ACC112 (cell line): ENCODE measurements around the gene ADIPOR1.
"Not testable (repeated sequence)": the region's sequence is repeated elsewhere in the genome, so short reads cannot be mapped to it uniquely, and the experiment has no call there.

Source experiments
- H2AFZ ChIP-seq: fragments of 200-600 bp; sonication (generic); one replicate; pipeline ENCODE4 v1.6.0; 2017; ENCODE audit warnings: antibody characterized with exemption, low read length; ENCODE audit not compliant: unreplicated experiment
- H3K27ac ChIP-seq: fragments of 200-600 bp; sonication (generic); 2 replicates; pipeline ENCODE4 v1.5.1; 2014; ENCODE audit warnings: low read depth, mild to moderate bottlenecking, antibody characterized with exemption, low read length, moderate library complexity
- H3K27me3 ChIP-seq: fragments of 200-600 bp; sonication (generic); 2 replicates; pipeline ENCODE4 v1.6.1; 2014; ENCODE audit warnings: mild to moderate bottlenecking, antibody characterized with exemption, low read length, moderate library complexity, mixed read lengths; ENCODE audit not compliant: insufficient read depth
- H3K36me3 ChIP-seq: fragments of 200-600 bp; sonication (generic); 2 replicates; pipeline ENCODE4 v1.6.1; 2016; ENCODE audit warnings: mild to moderate bottlenecking, antibody characterized with exemption, low read length, moderate library complexity, mixed read lengths; ENCODE audit not compliant: insufficient read depth
- H3K4me1 ChIP-seq: fragments of 200-600 bp; sonication (generic); one replicate; pipeline ENCODE4 v1.6.1; 2016; ENCODE audit warnings: low read length, mixed read lengths; ENCODE audit not compliant: insufficient read depth, unreplicated experiment, control insufficient read depth
- H3K4me3 ChIP-seq: fragments of 200-600 bp; sonication (generic); 2 replicates; pipeline ENCODE4 v1.5.1; 2014; ENCODE audit warnings: mild to moderate bottlenecking, low read depth, low read length
- H3K79me2 ChIP-seq: fragments of 200-600 bp; sonication (generic); one replicate; pipeline ENCODE4 v1.6.0; 2016; ENCODE audit warnings: low read length; ENCODE audit not compliant: control insufficient read depth, unreplicated experiment, insufficient read depth

ADIPOR1 gene

GRCh38 chr1:202957733-202958543, at the start of gene ADIPOR1:
Gene ADIPOR1 (minus strand): TSS chr1:202958312. CDS start chr1:202951070, 7,242 bp downstream.
- Histone ChIP-seq H2AFZ (peak within 1 kb of the TSS; percentile 55), H3K27ac (peak within 1 kb of the TSS; percentile 55; the same call in 1 of the 2 replicates), H3K36me3 (no peaks in the 10 kb centered on the region; the same call in 1 of the 2 replicates), H3K4me1 (peaks cover 40% of the 10 kb centered on the region), H3K27me3 (no peaks in the 10 kb centered on the region), H3K4me3 (peak within 1 kb of the TSS; percentile 96), H3K79me2 (peaks cover 51% of the 10 kb centered on the region)

DNA sequence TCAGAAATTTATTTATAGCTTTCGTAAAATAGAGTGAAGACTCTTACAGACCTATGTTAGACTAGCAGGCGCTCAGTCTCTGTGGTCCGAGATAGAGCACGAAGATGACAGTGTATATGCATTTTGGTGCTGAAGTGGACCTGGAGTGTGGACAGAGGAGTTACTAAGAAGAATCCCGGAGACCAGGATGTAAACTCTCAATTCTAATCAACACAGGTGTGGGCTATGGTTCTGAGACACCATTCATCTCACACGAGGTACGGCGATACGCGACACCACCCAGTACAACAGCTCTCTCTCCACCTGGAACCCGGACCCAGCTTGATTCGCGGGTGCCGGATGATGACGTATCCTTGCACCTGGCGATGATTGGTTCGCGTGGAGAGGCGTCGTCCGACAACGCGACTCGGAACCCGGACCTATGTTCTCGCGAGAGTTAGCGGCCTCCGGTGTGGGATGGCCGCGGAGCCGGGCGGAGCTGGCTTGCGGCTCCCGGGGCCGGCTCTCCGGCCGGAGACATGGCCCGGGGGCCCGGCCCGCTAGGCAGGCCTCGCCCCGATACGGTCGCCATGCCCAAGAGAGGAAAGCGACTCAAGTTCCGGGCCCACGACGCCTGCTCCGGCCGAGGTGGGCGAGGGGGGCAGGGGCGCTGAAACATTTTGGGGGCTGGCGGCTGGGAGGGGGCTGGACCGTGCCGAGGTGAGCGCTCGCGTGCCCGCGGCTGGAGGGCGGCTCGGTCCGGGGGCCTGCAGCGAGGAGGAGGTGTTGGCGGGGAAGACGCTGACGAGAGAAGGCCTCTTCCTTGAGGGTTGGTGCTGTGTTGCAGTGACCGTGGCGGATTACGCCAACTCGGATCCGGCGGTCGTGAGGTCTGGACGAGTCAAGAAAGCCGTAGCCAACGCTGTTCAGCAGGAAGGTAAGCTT, 49.1 kb upstream of the ADIPOR1 start, which contains the start of gene TMEM183A:
TSS of gene TMEM183A (plus strand) at position 427 of the 924 bp plus-strand sequence. CDS start at position 519, 92 bp downstream.
- H3K27ac ChIP-seq: peak within 1 kb of the TSS; percentile 77
- H3K4me1 ChIP-seq: peaks cover 8% of the 10 kb centered on the region
- H3K4me3 ChIP-seq: peak within 1 kb of the TSS; percentile 93
- peaks cover 18% of the 10 kb centered on the region for H3K36me3 ChIP-seq
- H3K27me3 ChIP-seq: no peaks in the 10 kb centered on the region
- H2AFZ ChIP-seq: peak within 1 kb of the TSS; percentile 96
- H3K79me2 ChIP-seq: peaks cover 33% of the 10 kb centered on the region

GRCh38 chr1:203005395-203006142, 47.5 kb upstream of the ADIPOR1 start:
- not testable (repeated sequence) for H3K4me1 ChIP-seq, H3K4me3 ChIP-seq, H3K27ac ChIP-seq, H3K27me3 ChIP-seq, H2AFZ ChIP-seq
- H3K79me2 ChIP-seq: peaks cover 27% of the 10 kb centered on the region
- peaks cover 12% of the 10 kb centered on the region; the same call in 1 of the 2 replicates for H3K36me3 ChIP-seq

- peaks cover 5% of the 10 kb centered on the region for H3K79me2 ChIP-seq
- no peak overlapping the region for H3K27ac ChIP-seq
- no peaks in the 10 kb centered on the region for H3K4me1 ChIP-seq
- no peak overlapping the region for H2AFZ ChIP-seq
- H3K27me3 ChIP-seq: peaks cover 9% of the 10 kb centered on the region
- H3K4me3 ChIP-seq: no peak overlapping the region
- no peaks in the 10 kb centered on the region for H3K36me3 ChIP-seq
These were observed 44.8 kb upstream of the ADIPOR1 start for GRCh38 chr1:203002951-203003350.

GRCh38 chr1:203001986-203002385, 43.9 kb upstream of the ADIPOR1 start:
- Histone ChIP-seq H3K4me1 (no peaks in the 10 kb centered on the region), H2AFZ (no peak overlapping the region), H3K27ac (no peak overlapping the region), H3K79me2 (no peaks in the 10 kb centered on the region), H3K4me3 (no peak overlapping the region), H3K27me3 (peaks cover 18% of the 10 kb centered on the region), H3K36me3 (no peaks in the 10 kb centered on the region)

GRCh38 chr1:203000217-203000944, 42.3 kb upstream of the ADIPOR1 start:
- no peaks in the 10 kb centered on the region for H3K79me2 ChIP-seq
- peaks cover 34% of the 10 kb centered on the region for H3K27me3 ChIP-seq
- H3K4me1 ChIP-seq: no peaks in the 10 kb centered on the region
- H3K36me3 ChIP-seq: no peaks in the 10 kb centered on the region
- no peak overlapping the region for H3K4me3 ChIP-seq
- no peak overlapping the region for H3K27ac ChIP-seq
- no peak overlapping the region for H2AFZ ChIP-seq

DNA sequence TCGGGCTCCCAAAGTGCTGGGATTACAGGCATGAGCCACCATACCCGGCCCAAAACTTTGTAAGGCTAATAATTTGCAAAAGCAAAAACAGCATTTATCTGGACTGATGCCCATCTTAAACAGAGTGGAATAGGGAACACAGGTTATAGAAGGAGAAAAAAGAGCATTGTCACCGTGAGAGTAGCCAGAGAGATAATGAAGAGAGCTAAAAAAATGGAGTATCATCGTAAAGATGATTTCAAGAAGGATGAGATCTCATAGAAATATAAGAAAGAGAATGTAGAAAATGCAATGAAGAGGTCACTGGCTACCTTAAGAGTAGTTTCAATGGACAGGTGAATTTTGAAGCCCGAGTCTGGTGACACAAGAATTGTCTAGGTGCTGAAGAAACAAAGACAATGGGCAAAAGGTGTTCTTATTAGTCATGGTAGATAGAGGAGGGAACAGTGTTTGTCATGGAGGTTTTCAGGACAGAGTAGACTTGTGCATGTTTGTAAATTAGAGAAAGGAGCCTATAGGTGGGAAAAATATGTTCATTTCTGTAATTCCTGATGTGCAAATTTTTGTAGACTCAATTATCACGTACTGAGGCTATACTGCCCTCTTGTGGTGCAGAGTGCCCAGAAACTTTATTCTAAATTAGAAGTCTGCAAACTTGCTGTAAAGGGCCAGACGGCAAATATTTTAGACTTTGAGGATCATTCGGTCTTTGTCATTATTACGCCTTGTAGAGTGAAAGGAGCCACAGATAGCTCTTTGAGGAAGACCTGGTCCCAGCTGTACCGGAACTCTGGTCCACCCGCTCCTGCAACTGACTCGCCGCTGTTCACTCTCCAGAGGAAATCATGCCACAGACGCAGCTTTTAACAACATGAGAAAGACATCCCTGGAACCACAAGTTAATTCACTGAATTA, 41.0 kb upstream of the ADIPOR1 start:
- Histone ChIP-seq H3K4me1 (no peaks in the 10 kb centered on the region), H3K79me2 (no peaks in the 10 kb centered on the region), H3K27ac (no peak overlapping the region), H2AFZ (peak overlapping the region; percentile 51), H3K27me3 (peaks cover 40% of the 10 kb centered on the region), H3K4me3 (no peak overlapping the region), H3K36me3 (no peaks in the 10 kb centered on the region)

- H3K4me1 ChIP-seq: no peaks in the 10 kb centered on the region
- peaks cover 64% of the 10 kb centered on the region for H3K27me3 ChIP-seq
- H2AFZ ChIP-seq: no peak overlapping the region
- no peaks in the 10 kb centered on the region for H3K36me3 ChIP-seq
- no peak overlapping the region for H3K27ac ChIP-seq
- no peaks in the 10 kb centered on the region for H3K79me2 ChIP-seq
- no peak overlapping the region for H3K4me3 ChIP-seq
These were observed 36.6 kb upstream of the ADIPOR1 start for GRCh38 chr1:202994756-202995155.

DNA sequence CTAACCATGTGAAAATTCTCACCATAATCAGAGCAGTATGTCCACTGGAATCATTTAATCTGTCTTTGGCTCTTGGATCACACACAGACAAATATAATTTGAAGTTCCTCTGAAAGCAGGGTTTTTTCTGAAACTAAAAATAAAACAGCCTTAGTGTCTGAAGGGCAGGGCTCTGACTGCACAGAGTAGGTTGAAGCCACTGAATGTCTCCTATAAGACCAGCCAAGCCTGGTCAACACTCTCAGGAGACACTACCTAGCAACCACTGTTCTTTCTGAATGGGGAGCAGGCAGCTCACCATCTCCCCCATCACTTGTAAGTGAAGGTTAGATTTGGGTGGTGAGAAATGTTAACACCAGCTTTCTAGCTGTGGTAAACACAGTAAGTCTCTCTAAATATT, 33.0 kb upstream of the ADIPOR1 start:
- peaks cover 56% of the 10 kb centered on the region for H3K27me3 ChIP-seq
- no peak overlapping the region for H2AFZ ChIP-seq
- no peak overlapping the region for H3K4me3 ChIP-seq
- H3K36me3 ChIP-seq: no peaks in the 10 kb centered on the region
- H3K4me1 ChIP-seq: no peaks in the 10 kb centered on the region
- no peaks in the 10 kb centered on the region for H3K79me2 ChIP-seq
- H3K27ac ChIP-seq: no peak overlapping the region
